Endometrium (tissue), 2 donors: ENCODE data around the gene HTR1E.
"Not testable (repeated sequence)": the region's sequence is repeated elsewhere in the genome, so short reads cannot be mapped to it uniquely, and the experiment has no call there.

Experiments
- FAIRE-seq: peaks from 2 replicates; lab custom pipeline; 2012; peaks lifted over from hg19 to GRCh38; lab: Jason Lieb, UNC
- donor health status: control.
- donor health status: control.

HTR1E gene

GRCh38 chr6:86937219-86938079 lies at the start of gene HTR1E:
HTR1E (plus strand) TSS chr6:86937528; CDS start chr6:87015335, 77,807 bp downstream.
- FAIRE-seq = no peak

- peak; percentile 75 for FAIRE-seq
Observed at GRCh38 chr6:86888301-86888700, 49.0 kb upstream of the HTR1E start.

GRCh38 chr6:86897265-86897664 lies 40.1 kb upstream of the HTR1E start:
- FAIRE-seq = not testable (repeated sequence)

- no peak for FAIRE-seq
Observed at GRCh38 chr6:86913795-86914194, 23.5 kb upstream of the HTR1E start.

GRCh38 chr6:86916393-86916792 lies 20.9 kb upstream of the HTR1E start:
- FAIRE-seq = no peak

GRCh38 chr6:86927138-86927537 lies 10.2 kb upstream of the HTR1E start:
- not testable (repeated sequence) for FAIRE-seq

GRCh38 chr6:86927859-86928258 lies 9.5 kb upstream of the HTR1E start:
- FAIRE-seq = not testable (repeated sequence)

- no peak for FAIRE-seq
Observed at GRCh38 chr6:86934365-86934764, 3.0 kb upstream of the HTR1E start.

- no peak for FAIRE-seq
Observed at GRCh38 chr6:86936834-86937218, 502 bp upstream of the HTR1E start.

GRCh38 chr6:86938814-86939213 lies 1.5 kb downstream of the HTR1E start:
- FAIRE-seq = no peak

- FAIRE-seq = no peak
Observed at GRCh38 chr6:86941461-86941860, 4.1 kb downstream of the HTR1E start.

- FAIRE-seq = no peak
Observed at GRCh38 chr6:86942769-86943516, 5.6 kb downstream of the HTR1E start.

- FAIRE-seq = no peak
Observed at GRCh38 chr6:86943819-86944407, 6.6 kb downstream of the HTR1E start.

GRCh38 chr6:86949771-86950170 lies 12.4 kb downstream of the HTR1E start:
- FAIRE-seq = no peak

GRCh38 chr6:86952991-86953390 lies 15.7 kb downstream of the HTR1E start:
- FAIRE-seq = no peak

GRCh38 chr6:86959656-86960055 lies 22.3 kb downstream of the HTR1E start:
- no peak for FAIRE-seq

- no peak for FAIRE-seq
Observed at GRCh38 chr6:86961455-86962200, 24.3 kb downstream of the HTR1E start.

GRCh38 chr6:86963352-86963751 lies 26.0 kb downstream of the HTR1E start:
- FAIRE-seq = peak; percentile 41

GRCh38 chr6:86964029-86964579 lies 26.8 kb downstream of the HTR1E start:
- no peak for FAIRE-seq

- no peak for FAIRE-seq
Observed at GRCh38 chr6:86966271-86966670, 28.9 kb downstream of the HTR1E start.

GRCh38 chr6:86969573-86969972 lies 32.2 kb downstream of the HTR1E start:
- no peak for FAIRE-seq

- no peak for FAIRE-seq
Observed at GRCh38 chr6:86973088-86973487, 35.8 kb downstream of the HTR1E start.
